Ovary (tissue), 9 donors: ENCODE measurements around the gene EPB41L4B. TPM values are rescaled to one million over a fixed set of nuclear protein-coding genes. Genes with fewer than 3 reads are reported as not detected.

Experiments used
- DNase-seq, 5 donors: peaks; one replicate each; pipeline ENCODE4 v3.0.0-alpha.2; 2019 to 2020
- H3K27ac ChIP-seq, 2 donors: fragments of 200-600 bp; one replicate each; pipeline versions ENCODE4 v1.5.1 to v1.8.0; 2019 to 2022
- H3K27me3 ChIP-seq: fragments of 200-600 bp; one replicate; pipeline ENCODE4 v1.8.0; 2022
- H3K36me3 ChIP-seq: fragments of 200-600 bp; sonication (generic); one replicate; pipeline ENCODE4 v1.5.1; 2019
- H3K4me1 ChIP-seq: one replicate; pipeline ENCODE4 v1.8.1; 2013; ENCODE audit warnings: mild to moderate bottlenecking, moderate library complexity; ENCODE audit not compliant: insufficient read depth
- H3K4me3 ChIP-seq: fragments of 200-600 bp; sonication (generic); one replicate; pipeline ENCODE4 v1.5.1; 2017
- H3K9me3 ChIP-seq, 2 donors: fragments of 200-600 bp in 1 of 2; sonication (generic) in 1 of 2; one replicate each; pipeline versions ENCODE4 v1.5.1 to v1.8.1; 2013 to 2019; ENCODE audit warnings: mild to moderate bottlenecking in 1 of 2, moderate library complexity in 1 of 2
- CTCF ChIP-seq, 3 donors: fragments of 450-650 bp in 2 of 3; fragments of 200-600 bp in 1 of 3; IDR thresholded peaks; one replicate each; pipeline versions ENCODE4 v1.5.1 to v1.8.0; 2016 to 2022; ENCODE audit warnings: antibody characterized with exemption in 3 of 3, mild to moderate bottlenecking in 1 of 3
- EP300 ChIP-seq: sonication (generic); formaldehyde crosslinking; IDR thresholded peaks from one replicate; pipeline ENCODE4 v1.6.1; 2017; ENCODE audit warnings: antibody characterized with exemption
- POLR2A ChIP-seq: fragments of 450-650 bp; IDR thresholded peaks from one replicate; pipeline ENCODE4 v1.6.1; 2017; ENCODE audit warnings: antibody characterized with exemption, mild to moderate bottlenecking, moderate library complexity
- WGBS, 3 donors: extraction: QIAGEN DNeasy Blood & Tissue Kit in 1 of 3; methylation state at CpG; one replicate each; pipeline versions ENCODE4 v1.1.5 to v1.1.7; 2013 to 2017; 5-methylcytosine and 5-hydroxymethylcytosine counted together
- intact Hi-C, 4 donors: fragments of 100-400 bp; cut with DNase I; formaldehyde crosslinking; loops; one replicate each; pipeline versions ENCODE4 v1.11.0 to v1.15.1; 2022 to 2023
- polyA plus RNA-seq, 2 donors: library from polyadenylated mRNA; stranded (reverse); fragments of 200-250 nt in 1 of 2; fragments of 350-450 nt in 1 of 2; fragmentation: Illumina TruSeq in 1 of 2; extraction: RNeasy Lipid Tissue Mini Kit (QIAGEN cat#74804) in 1 of 2; gene quantifications; one replicate each; pipeline ENCODE4 v1.2.3, GENCODE V29; 2013 to 2014
- small RNA-seq: library from RNA; depleted of rRNA; stranded (forward); fragments of <200 nt; gene quantifications from one replicate; pipeline ENCODE3, GENCODE V24; 2016
- total RNA-seq, 7 donors: library from RNA; depleted of rRNA in 2 of 7; stranded (reverse); fragments of >200 nt in 2 of 7; fragmentation: NEBNext Ultra II Directional in 3 of 7; extraction: Animal tissue kit (Norgen Biotek cat#: 25700) in 3 of 7; gene quantifications; one replicate each; pipeline versions ENCODE4 v1.1.0 to v1.2.4, GENCODE V29; 2016 to 2023
- donor health status: DM: no; HTN: no; CAD: no; lungs with moderate emphysema.
- donor health status: DM: no; HTN: no; CAD: no.
- donor health status: Bipolar disorder and iron deficiency.
- donor health status: DM: yes; HTN: yes; CAD: no.
- donor health status: DM: no; HTN: no; CAD: no.
- donor health status: DM: yes; HTN: yes; CAD: no.

Gene EPB41L4B
- total and polyA plus RNA-seq, 9 donors = 8.3 to 34.3 (median 14.0) TPM

GRCh38 chr9:109122726-109123621 lies 197.9 kb downstream of the EPB41L4B start:
- intact Hi-C loops = no loop called here

More at GRCh38 chr9:109122726-109123621, 197.9 kb downstream of the EPB41L4B start:
- Histone ChIP-seq H3K9me3 (no peaks in the 10 kb centered on the region), H3K27ac (no peak overlapping the region), H3K4me1 (peaks cover 2% of the 10 kb centered on the region), H3K36me3 (no peaks in the 10 kb centered on the region), H3K27me3 (no peaks in the 10 kb centered on the region), H3K4me3 (no peak overlapping the region)
- WGBS, 3 donors = 81 to 83% (median 81%) methylated on average over 12 of the region's 12 CpGs
- no peak for DNase-seq
- TF ChIP-seq POLR2A = no peak
- no peak for TF ChIP-seq CTCF (IDR thresholded peaks at IDR 0.05)
- no peak for TF ChIP-seq EP300

Small RNA genes lying within 50 kb of the gene (small RNA-seq; reads per million reads assigned to genes)
- gene RF00019 (not detected), gene RNU6-984P (not detected)

Other genes starting within 250 kb of the EPB41L4B start
- 10 to 100 TPM; 51.0 to 91.1 (median 77.4) TPM for gene TMEM245, start 201.1 kb downstream of the EPB41L4B start, total RNA-seq
- gene TMEM245, start 201.1 kb downstream of the EPB41L4B start, polyA plus RNA-seq = 100 to 1,000 TPM in 1 of 2 donors, 10 to 100 TPM in 1; 28.1 to 102 TPM
- 10 to 100 TPM in 6 of 7 donors, 1 to 10 TPM in 1; 8.3 to 49.8 (median 31.5) TPM for gene FRRS1L, start 153.8 kb downstream of the EPB41L4B start, total RNA-seq
- gene FRRS1L, start 153.8 kb downstream of the EPB41L4B start, polyA plus RNA-seq = 10 to 100 TPM; 10.2 to 17.5 TPM
- 10 to 100 TPM in 1 of 7 donors, 1 to 10 TPM in 4, under 1 TPM in 2; 0.20 to 17.8 (median 1.6) TPM for gene PTPN3, start 177.2 kb upstream of the EPB41L4B start, total RNA-seq
- gene PTPN3, start 177.2 kb upstream of the EPB41L4B start, polyA plus RNA-seq = 1 to 10 TPM in 1 of 2 donors, under 1 TPM in 1; 0.59 to 1.9 TPM